GM23248 (cell line): ENCODE results near the gene SYT13.

Experiments used
- EZH2 ChIP-seq: fragments of 200-600 bp; sonication (generic); IDR thresholded peaks from 2 replicates; pipeline ENCODE4 v1.6.1; 2018; ENCODE audit warnings: antibody characterized with exemption, mild to moderate bottlenecking; ENCODE audit not compliant: insufficient read depth, poor library complexity, severe bottlenecking
- EZH2phosphoT487 ChIP-seq: fragments of 200-600 bp; sonication (generic); IDR thresholded peaks from 2 replicates; pipeline ENCODE4 v1.6.1; 2018; ENCODE audit warnings: antibody characterized with exemption, moderate library complexity, mild to moderate bottlenecking, low read depth; ENCODE audit not compliant: insufficient read depth

DNA sequence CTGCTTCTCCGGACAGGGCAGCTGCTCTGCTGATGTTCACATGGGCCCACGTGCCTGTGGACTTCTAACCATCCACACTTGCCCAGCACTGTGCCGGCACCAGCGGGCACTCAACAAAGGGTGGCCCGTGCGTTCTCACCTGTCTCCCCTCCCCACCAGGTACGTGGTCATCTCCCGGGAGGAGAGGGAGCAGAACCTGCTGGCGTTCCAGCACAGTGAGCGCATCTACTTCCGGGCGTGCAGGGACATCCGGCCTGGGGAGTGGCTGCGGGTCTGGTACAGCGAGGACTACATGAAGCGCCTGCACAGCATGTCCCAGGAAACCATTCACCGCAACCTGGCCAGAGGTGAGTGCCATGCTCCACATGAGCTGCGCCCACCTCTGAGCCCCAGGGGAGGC is 66.7 kb downstream of the SYT13 start:
- no peak for TF ChIP-seq EZH2
- no peak for TF ChIP-seq EZH2phosphoT487
